Brain microvascular endothelial cell (primary cell): ENCODE measurements around the gene PRKN.

Experiments
- DNase-seq: peaks from one replicate; pipeline ENCODE4 v3.0.0-alpha.2; 2020
- H3K27ac ChIP-seq: fragments of 250-450 bp; sonication (Bioruptor Pico); 2 replicates; pipeline ENCODE4 v1.5.1; 2020; ENCODE audit warnings: mild to moderate bottlenecking, moderate library complexity
- H3K27me3 ChIP-seq: fragments of 250-450 bp; sonication (Bioruptor Pico); replicated peaks from 2 replicates; pipeline ENCODE4 v1.5.1; 2020; ENCODE audit warnings: mild to moderate bottlenecking
- H3K36me3 ChIP-seq: fragments of 250-450 bp; sonication (Bioruptor Pico); replicated peaks from 2 replicates; pipeline ENCODE4 v1.5.1; 2020; ENCODE audit warnings: mild to moderate bottlenecking
- H3K4me3 ChIP-seq: 2 replicates; pipeline ENCODE4 v1.5.1; 2011; ENCODE audit warnings: low read depth, mild to moderate bottlenecking, control low read depth, low read length, moderate library complexity
- CTCF ChIP-seq: IDR thresholded peaks from 2 replicates; pipeline ENCODE4 v1.5.1; 2011; ENCODE audit warnings: low read depth, mild to moderate bottlenecking, moderate library complexity, low read length, control low read depth, inconsistent platforms; ENCODE audit errors: missing control alignments
- in situ Hi-C: cut with HindIII; loops from 2 replicates; pipeline ENCODE4 v1.10.0; 2017; ENCODE audit warnings: low sequenced_read_pairs, low pct_ligation_motif_present

PRKN gene

GRCh38 chr6:161847628-161848027, 879.9 kb downstream of the PRKN start:
- no peaks in the 10 kb centered on the region for H3K27me3 ChIP-seq
- TF ChIP-seq CTCF = no peak
- H3K27ac ChIP-seq = no peak overlapping the region
- DNase-seq = no peak
- no peaks in the 10 kb centered on the region for H3K36me3 ChIP-seq
- in situ Hi-C loops = no loop called here
- H3K4me3 ChIP-seq = no peak overlapping the region

GRCh38 chr6:161844804-161845203, 882.8 kb downstream of the PRKN start:
- Histone ChIP-seq H3K27me3 (no peaks in the 10 kb centered on the region), H3K4me3 (no peak overlapping the region), H3K27ac (no peak overlapping the region), H3K36me3 (no peaks in the 10 kb centered on the region)
- TF ChIP-seq CTCF = no peak
- in situ Hi-C loops = no loop called here
- DNase-seq = no peak

GRCh38 chr6:161843066-161843465, 884.5 kb downstream of the PRKN start:
- no peaks in the 10 kb centered on the region for H3K27me3 ChIP-seq
- no peaks in the 10 kb centered on the region for H3K36me3 ChIP-seq
- in situ Hi-C loops = no loop called here
- no peak overlapping the region for H3K27ac ChIP-seq
- no peak for TF ChIP-seq CTCF
- DNase-seq = no peak
- no peak overlapping the region for H3K4me3 ChIP-seq

GRCh38 chr6:161840380-161840779, 887.2 kb downstream of the PRKN start:
- no peak for DNase-seq
- in situ Hi-C loops = no loop called here
- H3K27ac ChIP-seq = no peak overlapping the region
- no peaks in the 10 kb centered on the region for H3K36me3 ChIP-seq
- TF ChIP-seq CTCF = no peak
- no peak overlapping the region for H3K4me3 ChIP-seq
- no peaks in the 10 kb centered on the region for H3K27me3 ChIP-seq

- TF ChIP-seq CTCF = no peak
- Histone ChIP-seq H3K4me3 (no peak overlapping the region), H3K36me3 (no peaks in the 10 kb centered on the region), H3K27ac (no peak overlapping the region), H3K27me3 (no peaks in the 10 kb centered on the region)
- DNase-seq = no peak
- in situ Hi-C loops = no loop called here
These were observed 889.1 kb downstream of the PRKN start for GRCh38 chr6:161838306-161839035.

GRCh38 chr6:161837854-161838253, 889.7 kb downstream of the PRKN start:
- H3K4me3 ChIP-seq = no peak overlapping the region
- in situ Hi-C loops = no loop called here
- no peaks in the 10 kb centered on the region for H3K36me3 ChIP-seq
- no peak for TF ChIP-seq CTCF
- no peaks in the 10 kb centered on the region for H3K27me3 ChIP-seq
- DNase-seq = no peak
- no peak overlapping the region for H3K27ac ChIP-seq
